ENCODE measurements around the gene DBF4. TPM values are rescaled to one million over a fixed set of nuclear protein-coding genes. Genes with fewer than 3 reads are reported as not detected.

DBF4 gene
- total and polyA plus RNA-seq, 2 of the 4 experiments (the other 2 are of a cell fraction): 6.4 to 7.2 TPM

DNA sequence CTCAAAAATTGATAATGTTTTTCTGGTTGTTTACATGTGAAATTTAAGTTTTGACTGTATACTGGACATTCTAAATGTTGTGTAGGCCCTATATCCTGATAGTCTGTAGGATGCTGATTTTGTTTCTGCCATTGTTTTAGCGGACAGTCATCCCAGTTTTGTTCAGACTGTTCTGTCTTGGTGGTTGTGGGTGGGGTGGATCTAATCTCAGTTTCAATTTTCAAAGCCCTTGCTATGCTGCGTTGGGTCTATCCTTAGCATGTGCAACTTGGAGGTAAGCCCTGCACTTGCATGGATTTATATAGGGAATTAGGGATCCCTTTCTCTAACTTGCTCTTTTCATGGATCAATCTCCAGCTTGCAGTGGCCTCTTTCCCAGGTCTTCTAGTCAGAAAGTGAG, 19.1 kb downstream of the DBF4 start:
- no peak for TF ChIP-seq FOS (IDR thresholded peaks at IDR 0.05; ENCODE audit: low read depth, low read length)
- no peak for TF ChIP-seq SMC3 (IDR thresholded peaks at IDR 0.05; ENCODE audit: low read depth, low read length)
- no peak for TF ChIP-seq MAZ (IDR thresholded peaks at IDR 0.05; ENCODE audit: borderline replicate concordance, low read depth, low read length)
- TF ChIP-seq MAFK (IDR thresholded peaks at IDR 0.05; ENCODE audit: low read depth, low read length): no peak
- TF ChIP-seq, protein P1, sequence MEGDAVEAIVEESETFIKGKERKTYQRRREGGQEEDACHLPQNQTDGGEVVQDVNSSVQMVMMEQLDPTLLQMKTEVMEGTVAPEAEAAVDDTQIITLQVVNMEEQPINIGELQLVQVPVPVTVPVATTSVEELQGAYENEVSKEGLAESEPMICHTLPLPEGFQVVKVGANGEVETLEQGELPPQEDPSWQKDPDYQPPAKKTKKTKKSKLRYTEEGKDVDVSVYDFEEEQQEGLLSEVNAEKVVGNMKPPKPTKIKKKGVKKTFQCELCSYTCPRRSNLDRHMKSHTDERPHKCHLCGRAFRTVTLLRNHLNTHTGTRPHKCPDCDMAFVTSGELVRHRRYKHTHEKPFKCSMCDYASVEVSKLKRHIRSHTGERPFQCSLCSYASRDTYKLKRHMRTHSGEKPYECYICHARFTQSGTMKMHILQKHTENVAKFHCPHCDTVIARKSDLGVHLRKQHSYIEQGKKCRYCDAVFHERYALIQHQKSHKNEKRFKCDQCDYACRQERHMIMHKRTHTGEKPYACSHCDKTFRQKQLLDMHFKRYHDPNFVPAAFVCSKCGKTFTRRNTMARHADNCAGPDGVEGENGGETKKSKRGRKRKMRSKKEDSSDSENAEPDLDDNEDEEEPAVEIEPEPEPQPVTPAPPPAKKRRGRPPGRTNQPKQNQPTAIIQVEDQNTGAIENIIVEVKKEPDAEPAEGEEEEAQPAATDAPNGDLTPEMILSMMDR (conservative IDR thresholded peaks at IDR 0.05; ENCODE audit: low read depth, low read length): no peak
- no peak for TF ChIP-seq RAD21 (IDR thresholded peaks at IDR 0.05; ENCODE audit: low read length)
- TF ChIP-seq, protein P2, sequence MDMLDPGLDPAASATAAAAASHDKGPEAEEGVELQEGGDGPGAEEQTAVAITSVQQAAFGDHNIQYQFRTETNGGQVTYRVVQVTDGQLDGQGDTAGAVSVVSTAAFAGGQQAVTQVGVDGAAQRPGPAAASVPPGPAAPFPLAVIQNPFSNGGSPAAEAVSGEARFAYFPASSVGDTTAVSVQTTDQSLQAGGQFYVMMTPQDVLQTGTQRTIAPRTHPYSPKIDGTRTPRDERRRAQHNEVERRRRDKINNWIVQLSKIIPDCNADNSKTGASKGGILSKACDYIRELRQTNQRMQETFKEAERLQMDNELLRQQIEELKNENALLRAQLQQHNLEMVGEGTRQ (IDR thresholded peaks at IDR 0.05; ENCODE audit: low read depth, low read length): no peak
- TF ChIP-seq POLR2A (IDR thresholded peaks at IDR 0.05; ENCODE audit: low read depth, low read length): no peak
- Histone ChIP-seq H2BK120ac (ENCODE audit: low read depth, low read length) (no peak overlapping the region), H3K9me3 (ENCODE audit: control insufficient read depth, insufficient read depth, low read length) (no peaks in the 10 kb centered on the region), H2BK5ac (ENCODE audit: low read depth, low read length, poor library complexity, severe bottlenecking) (no peak overlapping the region), H3K79me1 (ENCODE audit: low read depth in 1 of 2, low read length in 2 of 2) (peaks cover 6 to 13% of the 10 kb centered on the region in 2 experiments; a peak in 3 of 4 replicates), H4K5ac (ENCODE audit: low read depth, low read length) (0 out of 2 replicates have a peak overlapping the region, but pooled peaks have one; percentile 13), H2AFZ (replicated peaks; ENCODE audit: low read length, poor library complexity) (no peak overlapping the region), H3K36me3 (ENCODE audit: control insufficient read depth, insufficient read depth, low read length) (peaks cover 1% of the 10 kb centered on the region; the same call in 1 of the 2 replicates), H2AK9ac (replicated peaks; ENCODE audit: low read depth, low read length, poor library complexity) (no peak overlapping the region), H3K27me3 (ENCODE audit: control insufficient read depth, insufficient read depth, low read length) (no peaks in the 10 kb centered on the region), H3K14ac (replicated peaks; ENCODE audit: low read depth, low read length) (no peak overlapping the region), H3K18ac (ENCODE audit: low read depth, low read length) (no peak overlapping the region), H3K4me3 (ENCODE audit: insufficient read depth, low read depth, low read length) (no peak overlapping the region), H3K9me1 (ENCODE audit: insufficient read depth, low read length) (no peaks in the 10 kb centered on the region), H4K8ac (ENCODE audit: low read depth in 2 of 2, low read length in 2 of 2) (no peak overlapping the region; a peak in 1 of 4 replicates), H3K9ac (ENCODE audit: low read depth, low read length) (no peak overlapping the region), H3K4me1 (ENCODE audit: control insufficient read depth, insufficient read depth, low read length) (no peaks in the 10 kb centered on the region), H4K20me1 (ENCODE audit: insufficient read depth, low read length) (no peaks in the 10 kb centered on the region), H3K4ac (ENCODE audit: low read depth, low read length) (no peak overlapping the region), H2BK15ac (ENCODE audit: low read depth, low read length) (no peak overlapping the region), H2AK5ac (ENCODE audit: low read depth, low read length) (no peak overlapping the region), H4K91ac (ENCODE audit: insufficient read depth, low read depth, low read length) (no peak overlapping the region), H3K23ac (ENCODE audit: low read depth, low read length) (no peak overlapping the region), H3K27ac (ENCODE audit: insufficient read depth, low read length) (no peak overlapping the region), H2BK20ac (ENCODE audit: low read depth, low read length) (no peak overlapping the region), H3K4me2 (ENCODE audit: low read depth, low read length) (no peak overlapping the region), H3K56ac (ENCODE audit: extremely low read depth, insufficient read depth, low read length) (no peak overlapping the region)
- no CpG with 5 or more reads among the region's 2 CpGs for WGBS, 2 experiments (ENCODE audit: extremely low coverage in 2 of 2, insufficient read length in 1 of 2)
- ATAC-seq (ENCODE audit: low read depth) (no peak), DNase-seq (no peak)
- dilution Hi-C loops (cut with HindIII; ENCODE audit: low sequenced_read_pairs, unreplicated experiment): no loop called here
- CTCF ChIA-PET: interaction anchor here (0.6 kb wide), 2 partner anchors 45 to 182 kb away, joined by 4 to 5 read pairs; no protein-coding TSS in a partner anchor
- POLR2A ChIA-PET (ENCODE audit: unreplicated experiment): no interaction called here
- intact Hi-C loops (cut with micrococcal nuclease): no loop called here
- in situ Hi-C loops (cut with MboI; ENCODE audit: low sequenced_read_pairs): no loop called here
- BruUV-seq (replicated peaks): no TSS peak

Measured in IMR-90 (cell line).